HG03457 (cell line): ENCODE data around the gene ALPG.

ENCODE experiments used
- ATAC-seq: cut with Tn5 transposase; IDR thresholded peaks from one replicate; pipeline ENCODE4 v1.9.1; 2021; ENCODE audit warnings: moderate number of reproducible peaks; ENCODE audit not compliant: unreplicated experiment

Gene ALPG

DNA sequence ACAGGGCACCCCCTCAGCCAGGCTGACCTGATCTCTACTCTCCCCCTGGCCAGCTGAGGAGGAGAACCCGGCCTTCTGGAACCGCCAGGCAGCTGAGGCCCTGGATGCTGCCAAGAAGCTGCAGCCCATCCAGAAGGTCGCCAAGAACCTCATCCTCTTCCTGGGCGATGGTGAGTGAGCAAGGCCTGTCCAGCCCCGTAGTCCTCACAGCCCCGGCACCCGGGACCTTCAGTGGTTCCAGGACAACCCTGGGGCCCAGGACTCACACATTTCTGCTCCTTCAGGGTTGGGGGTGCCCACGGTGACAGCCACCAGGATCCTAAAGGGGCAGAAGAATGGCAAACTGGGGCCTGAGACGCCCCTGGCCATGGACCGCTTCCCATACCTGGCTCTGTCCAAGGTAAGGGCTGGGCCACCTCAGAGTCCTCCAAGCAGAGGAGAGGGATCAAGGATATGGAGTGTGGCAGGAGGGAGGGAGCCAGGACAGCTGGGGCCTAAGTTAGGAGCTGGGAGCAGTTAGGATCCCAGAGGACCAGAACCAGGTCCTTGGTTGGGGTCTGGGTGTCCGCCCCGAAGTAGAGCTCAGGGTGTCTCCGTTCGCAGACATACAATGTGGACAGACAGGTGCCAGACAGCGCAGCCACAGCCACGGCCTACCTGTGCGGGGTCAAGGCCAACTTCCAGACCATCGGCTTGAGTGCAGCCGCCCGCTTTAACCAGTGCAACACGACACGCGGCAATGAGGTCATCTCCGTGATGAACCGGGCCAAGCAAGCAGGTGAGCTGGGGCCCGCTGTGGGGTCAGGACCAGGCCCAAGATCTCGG, 49.9 kb downstream of the ALPG start:
- no peak for ATAC-seq

- ATAC-seq, result no peak
These were observed 50.7 kb downstream of the ALPG start for GRCh38 chr2:232457121-232458011.

- ATAC-seq, result no peak
These were observed 51.5 kb downstream of the ALPG start for GRCh38 chr2:232458051-232458660.

GRCh38 chr2:232458661-232459418, 52.2 kb downstream of the ALPG start:
- no peak for ATAC-seq

- ATAC-seq, result no peak
These were observed 52.9 kb downstream of the ALPG start for GRCh38 chr2:232459419-232460035.

GRCh38 chr2:232460171-232460570, 53.5 kb downstream of the ALPG start:
- ATAC-seq, result no peak
